IPS-18a (cell line): Measurements from ENCODE around the gene URB1.
"Not testable (repeated sequence)": the region's sequence is repeated elsewhere in the genome, so short reads cannot be mapped to it uniquely, and the experiment has no call there.

Experiments
- H3K27ac ChIP-seq: one replicate; pipeline ENCODE4 v1.5.1; 2013; ENCODE audit warnings: low read length
- H3K27me3 ChIP-seq: one replicate; pipeline ENCODE4 v1.6.1; 2013; ENCODE audit warnings: mild to moderate bottlenecking, low read length; ENCODE audit not compliant: control insufficient read depth, insufficient read depth
- H3K36me3 ChIP-seq: one replicate; pipeline ENCODE4 v1.6.1; 2013; ENCODE audit warnings: low read depth, low read length; ENCODE audit not compliant: control insufficient read depth
- H3K4me1 ChIP-seq: one replicate; pipeline ENCODE4 v1.6.1; 2013; ENCODE audit warnings: low read depth, low read length; ENCODE audit not compliant: control insufficient read depth
- H3K4me3 ChIP-seq: one replicate; pipeline ENCODE4 v1.5.1; 2013; ENCODE audit warnings: low read length
- H3K9ac ChIP-seq: one replicate; pipeline ENCODE4 v1.6.1; 2013; ENCODE audit warnings: mild to moderate bottlenecking, low read length, moderate library complexity
- H3K9me3 ChIP-seq: one replicate; pipeline ENCODE4 v1.6.1; 2013; ENCODE audit warnings: low read depth, low read length; ENCODE audit not compliant: control insufficient read depth

The URB1 gene

GRCh38 chr21:32265321-32265720 is 127.5 kb downstream of the URB1 start:
- H3K4me3 ChIP-seq, H3K27ac ChIP-seq, H3K9ac ChIP-seq, H3K9me3 ChIP-seq, H3K4me1 ChIP-seq, H3K27me3 ChIP-seq: not testable (repeated sequence)
- H3K36me3 ChIP-seq, result peaks cover 33% of the 10 kb centered on the region

GRCh38 chr21:32261929-32262328 is 130.9 kb downstream of the URB1 start:
- Histone ChIP-seq H3K9ac (no peak overlapping the region), H3K4me1 (no peaks in the 10 kb centered on the region), H3K27me3 (no peaks in the 10 kb centered on the region), H3K27ac (no peak overlapping the region), H3K4me3 (no peak overlapping the region), H3K36me3 (peaks cover 3% of the 10 kb centered on the region), H3K9me3 (no peaks in the 10 kb centered on the region)
